Measurements from ENCODE around the gene CFAP119.

DNA sequence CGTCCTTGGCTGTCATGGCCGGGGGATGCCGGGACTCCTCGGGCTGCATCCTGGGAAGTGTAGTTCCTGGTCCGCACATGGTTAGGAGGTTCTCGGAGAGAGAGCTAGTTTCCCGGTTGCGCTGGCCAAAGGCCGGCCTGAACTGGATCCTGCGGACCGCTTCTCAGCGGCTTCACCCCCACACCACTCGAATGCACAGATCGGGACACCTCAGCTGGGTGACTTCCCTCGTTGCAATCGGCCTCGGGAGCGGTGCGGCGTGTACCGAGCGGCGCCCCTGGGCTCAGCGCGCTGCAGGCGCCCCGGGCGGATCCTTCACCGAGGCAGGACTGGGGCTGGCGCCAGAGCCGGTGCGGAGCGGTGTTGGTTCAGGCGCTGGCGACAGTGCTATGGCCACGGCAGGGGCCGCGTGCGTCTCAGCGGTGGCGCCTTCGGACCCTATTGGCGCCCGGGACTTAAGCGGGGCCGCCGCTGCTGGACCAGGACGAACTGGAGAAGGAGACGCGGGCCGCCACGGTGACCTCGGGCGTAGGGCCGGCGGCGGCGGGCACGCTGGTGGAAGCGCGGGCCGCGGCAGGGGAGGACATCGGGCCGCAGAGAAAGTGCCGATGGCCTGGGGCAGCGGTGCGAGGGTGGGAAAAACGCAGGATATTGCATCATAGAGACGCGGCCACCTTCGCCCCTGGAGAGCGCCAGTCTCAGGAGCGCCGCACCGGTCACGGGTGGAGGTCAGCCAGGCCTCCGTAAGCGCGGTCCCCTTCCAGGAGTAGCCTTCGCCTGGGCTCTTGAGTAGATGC is 13.7 kb upstream of the CFAP119 start:
- peak; percentile 88 for TF ChIP-seq CREB1 (IDR thresholded peaks at IDR 0.05)
- peak; percentile 82 for TF ChIP-seq CREB1 (CRISPR knock-in tag; IDR thresholded peaks at IDR 0.05)
- TF ChIP-seq, protein P1, sequence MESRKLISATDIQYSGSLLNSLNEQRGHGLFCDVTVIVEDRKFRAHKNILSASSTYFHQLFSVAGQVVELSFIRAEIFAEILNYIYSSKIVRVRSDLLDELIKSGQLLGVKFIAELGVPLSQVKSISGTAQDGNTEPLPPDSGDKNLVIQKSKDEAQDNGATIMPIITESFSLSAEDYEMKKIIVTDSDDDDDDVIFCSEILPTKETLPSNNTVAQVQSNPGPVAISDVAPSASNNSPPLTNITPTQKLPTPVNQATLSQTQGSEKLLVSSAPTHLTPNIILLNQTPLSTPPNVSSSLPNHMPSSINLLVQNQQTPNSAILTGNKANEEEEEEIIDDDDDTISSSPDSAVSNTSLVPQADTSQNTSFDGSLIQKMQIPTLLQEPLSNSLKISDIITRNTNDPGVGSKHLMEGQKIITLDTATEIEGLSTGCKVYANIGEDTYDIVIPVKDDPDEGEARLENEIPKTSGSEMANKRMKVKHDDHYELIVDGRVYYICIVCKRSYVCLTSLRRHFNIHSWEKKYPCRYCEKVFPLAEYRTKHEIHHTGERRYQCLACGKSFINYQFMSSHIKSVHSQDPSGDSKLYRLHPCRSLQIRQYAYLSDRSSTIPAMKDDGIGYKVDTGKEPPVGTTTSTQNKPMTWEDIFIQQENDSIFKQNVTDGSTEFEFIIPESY (CRISPR knock-in tag; IDR thresholded peaks at IDR 0.05): 0 out of 2 replicates have a peak, but pooled peaks have one; percentile 46
- TF ChIP-seq EGR1 (conservative IDR thresholded peaks at IDR 0.05): no peak
- TF ChIP-seq ZNF507 (tag; conservative IDR thresholded peaks at IDR 0.05): no peak
- TF ChIP-seq ZNF121 (CRISPR knock-in tag; conservative IDR thresholded peaks at IDR 0.05): no peak
- peak; percentile 96 for TF ChIP-seq CEBPB (tag; IDR thresholded peaks at IDR 0.05)
- TF ChIP-seq, protein P2, sequence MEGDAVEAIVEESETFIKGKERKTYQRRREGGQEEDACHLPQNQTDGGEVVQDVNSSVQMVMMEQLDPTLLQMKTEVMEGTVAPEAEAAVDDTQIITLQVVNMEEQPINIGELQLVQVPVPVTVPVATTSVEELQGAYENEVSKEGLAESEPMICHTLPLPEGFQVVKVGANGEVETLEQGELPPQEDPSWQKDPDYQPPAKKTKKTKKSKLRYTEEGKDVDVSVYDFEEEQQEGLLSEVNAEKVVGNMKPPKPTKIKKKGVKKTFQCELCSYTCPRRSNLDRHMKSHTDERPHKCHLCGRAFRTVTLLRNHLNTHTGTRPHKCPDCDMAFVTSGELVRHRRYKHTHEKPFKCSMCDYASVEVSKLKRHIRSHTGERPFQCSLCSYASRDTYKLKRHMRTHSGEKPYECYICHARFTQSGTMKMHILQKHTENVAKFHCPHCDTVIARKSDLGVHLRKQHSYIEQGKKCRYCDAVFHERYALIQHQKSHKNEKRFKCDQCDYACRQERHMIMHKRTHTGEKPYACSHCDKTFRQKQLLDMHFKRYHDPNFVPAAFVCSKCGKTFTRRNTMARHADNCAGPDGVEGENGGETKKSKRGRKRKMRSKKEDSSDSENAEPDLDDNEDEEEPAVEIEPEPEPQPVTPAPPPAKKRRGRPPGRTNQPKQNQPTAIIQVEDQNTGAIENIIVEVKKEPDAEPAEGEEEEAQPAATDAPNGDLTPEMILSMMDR (IDR thresholded peaks at IDR 0.05 in 2 of 3, conservative IDR thresholded peaks at IDR 0.05 in 1 of 3; ENCODE audit: insufficient read depth in 2 of 3, low read depth in 1 of 3, low read length in 3 of 3): 0 out of 6 replicates have a peak, but pooled peaks of 1 of the 3 experiments have one; percentile 4
- TF ChIP-seq, protein P3, sequence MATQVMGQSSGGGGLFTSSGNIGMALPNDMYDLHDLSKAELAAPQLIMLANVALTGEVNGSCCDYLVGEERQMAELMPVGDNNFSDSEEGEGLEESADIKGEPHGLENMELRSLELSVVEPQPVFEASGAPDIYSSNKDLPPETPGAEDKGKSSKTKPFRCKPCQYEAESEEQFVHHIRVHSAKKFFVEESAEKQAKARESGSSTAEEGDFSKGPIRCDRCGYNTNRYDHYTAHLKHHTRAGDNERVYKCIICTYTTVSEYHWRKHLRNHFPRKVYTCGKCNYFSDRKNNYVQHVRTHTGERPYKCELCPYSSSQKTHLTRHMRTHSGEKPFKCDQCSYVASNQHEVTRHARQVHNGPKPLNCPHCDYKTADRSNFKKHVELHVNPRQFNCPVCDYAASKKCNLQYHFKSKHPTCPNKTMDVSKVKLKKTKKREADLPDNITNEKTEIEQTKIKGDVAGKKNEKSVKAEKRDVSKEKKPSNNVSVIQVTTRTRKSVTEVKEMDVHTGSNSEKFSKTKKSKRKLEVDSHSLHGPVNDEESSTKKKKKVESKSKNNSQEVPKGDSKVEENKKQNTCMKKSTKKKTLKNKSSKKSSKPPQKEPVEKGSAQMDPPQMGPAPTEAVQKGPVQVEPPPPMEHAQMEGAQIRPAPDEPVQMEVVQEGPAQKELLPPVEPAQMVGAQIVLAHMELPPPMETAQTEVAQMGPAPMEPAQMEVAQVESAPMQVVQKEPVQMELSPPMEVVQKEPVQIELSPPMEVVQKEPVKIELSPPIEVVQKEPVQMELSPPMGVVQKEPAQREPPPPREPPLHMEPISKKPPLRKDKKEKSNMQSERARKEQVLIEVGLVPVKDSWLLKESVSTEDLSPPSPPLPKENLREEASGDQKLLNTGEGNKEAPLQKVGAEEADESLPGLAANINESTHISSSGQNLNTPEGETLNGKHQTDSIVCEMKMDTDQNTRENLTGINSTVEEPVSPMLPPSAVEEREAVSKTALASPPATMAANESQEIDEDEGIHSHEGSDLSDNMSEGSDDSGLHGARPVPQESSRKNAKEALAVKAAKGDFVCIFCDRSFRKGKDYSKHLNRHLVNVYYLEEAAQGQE (IDR thresholded peaks at IDR 0.05; ENCODE audit: borderline replicate concordance): peak; percentile 100
- TF ChIP-seq, protein P3 (CRISPR knock-in tag; IDR thresholded peaks at IDR 0.05; ENCODE audit: low read depth): peak; percentile 82
- TF ChIP-seq NFYB (IDR thresholded peaks at IDR 0.05; ENCODE audit: extremely low read depth, insufficient read length): no peak
- peak; percentile 93 for TF ChIP-seq POLR2A (conservative IDR thresholded peaks at IDR 0.05)
- peak; percentile 33 for TF ChIP-seq RB1 (IDR thresholded peaks at IDR 0.05; ENCODE audit: low read depth)
- TF ChIP-seq GABPA (tag; conservative IDR thresholded peaks at IDR 0.05; ENCODE audit: low read depth): peak; percentile 85

Data from K562 (cell line).